ENCODE results near the gene PIAS2.

GRCh38 chr18:46770708-46771107 is 146.6 kb downstream of the PIAS2 start:
- TF ChIP-seq CTCF (IDR thresholded peaks at IDR 0.05) (no peak), TCF7L2 (IDR thresholded peaks at IDR 0.05; ENCODE audit: low read depth, low read length) (no peak), REST (IDR thresholded peaks at IDR 0.05; ENCODE audit: insufficient read depth in 1 of 2, low read depth in 2 of 2, low read length in 1 of 2) (no peak)
